Activated T-cell treated with anti-CD3 and anti-CD28 coated beads for 1 hour (primary cell): Measurements from ENCODE around the gene NOL8.

Experiments used
- DNase-seq: peaks from one replicate; pipeline ENCODE4 v3.0.0-alpha.2; 2020; ENCODE audit warnings: low read depth

Gene NOL8

GRCh38 chr9:92325269-92325990, at the start of gene NOL8, which contains the start of gene CENPP:
Gene NOL8 (minus strand): TSS chr9:92325350. CDS start chr9:92324161, 1,189 bp downstream.
Gene CENPP (plus strand): TSS chr9:92325953.
- DNase-seq: peak; percentile 71

GRCh38 chr9:92373167-92373566, 48.0 kb upstream of the NOL8 start:
- no peak for DNase-seq

- DNase-seq: no peak
Measured at GRCh38 chr9:92369075-92369474, 43.9 kb upstream of the NOL8 start.

GRCh38 chr9:92360083-92360482, 34.9 kb upstream of the NOL8 start:
- DNase-seq: no peak

DNA sequence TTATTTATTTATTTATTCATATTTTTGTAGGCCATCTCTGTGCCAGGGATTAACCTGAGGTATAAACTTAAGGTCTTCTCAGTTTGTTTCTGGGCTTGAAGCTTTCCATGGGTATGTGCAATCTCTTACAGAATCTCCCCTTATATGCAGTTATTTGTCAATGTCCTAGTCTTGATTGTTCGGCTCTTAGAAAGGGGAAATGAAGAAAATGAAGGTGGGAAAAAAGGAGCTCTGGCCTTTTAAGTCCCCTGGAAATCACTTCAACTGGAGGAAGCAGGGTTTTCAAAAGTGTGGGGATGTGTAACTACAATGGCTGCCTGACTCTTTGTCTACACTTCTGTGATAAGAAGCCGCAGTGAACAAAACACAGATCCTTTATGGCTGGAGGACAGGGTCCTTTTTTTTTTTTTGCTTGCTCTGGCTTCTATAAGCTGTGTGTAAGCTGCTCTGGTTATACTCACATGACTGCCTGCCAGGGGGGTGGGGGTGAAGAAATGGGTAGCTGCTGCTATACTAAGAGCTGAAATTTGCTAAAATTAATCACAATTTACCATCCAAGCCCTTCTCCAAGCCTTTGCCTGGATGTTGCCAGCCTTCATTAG, 34.3 kb upstream of the NOL8 start:
- no peak for DNase-seq

GRCh38 chr9:92353051-92353450, 27.9 kb upstream of the NOL8 start:
- no peak for DNase-seq

- DNase-seq: no peak
Measured at GRCh38 chr9:92350740-92351133, 25.6 kb upstream of the NOL8 start.

- no peak for DNase-seq
Measured at GRCh38 chr9:92349771-92350739, 24.9 kb upstream of the NOL8 start.

DNA sequence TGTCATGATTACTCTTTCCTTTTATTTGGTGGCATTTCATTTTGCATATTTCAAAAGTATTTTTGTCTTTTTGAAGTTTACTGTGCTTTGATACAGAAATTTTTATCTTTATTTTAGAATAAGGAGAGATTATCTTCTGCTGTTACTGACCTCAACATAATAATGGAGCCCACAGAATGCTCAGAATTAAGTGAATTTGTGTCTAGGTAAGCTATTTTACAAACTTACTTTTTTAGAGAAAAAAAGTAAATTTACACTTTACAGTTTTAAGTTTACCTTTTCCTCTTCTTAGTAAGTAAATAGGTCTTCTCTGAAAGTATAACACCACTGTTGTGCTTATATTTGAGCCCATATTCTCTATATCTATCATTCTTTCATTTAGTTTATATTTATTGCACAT, 20.4 kb upstream of the NOL8 start:
- DNase-seq: no peak

DNA sequence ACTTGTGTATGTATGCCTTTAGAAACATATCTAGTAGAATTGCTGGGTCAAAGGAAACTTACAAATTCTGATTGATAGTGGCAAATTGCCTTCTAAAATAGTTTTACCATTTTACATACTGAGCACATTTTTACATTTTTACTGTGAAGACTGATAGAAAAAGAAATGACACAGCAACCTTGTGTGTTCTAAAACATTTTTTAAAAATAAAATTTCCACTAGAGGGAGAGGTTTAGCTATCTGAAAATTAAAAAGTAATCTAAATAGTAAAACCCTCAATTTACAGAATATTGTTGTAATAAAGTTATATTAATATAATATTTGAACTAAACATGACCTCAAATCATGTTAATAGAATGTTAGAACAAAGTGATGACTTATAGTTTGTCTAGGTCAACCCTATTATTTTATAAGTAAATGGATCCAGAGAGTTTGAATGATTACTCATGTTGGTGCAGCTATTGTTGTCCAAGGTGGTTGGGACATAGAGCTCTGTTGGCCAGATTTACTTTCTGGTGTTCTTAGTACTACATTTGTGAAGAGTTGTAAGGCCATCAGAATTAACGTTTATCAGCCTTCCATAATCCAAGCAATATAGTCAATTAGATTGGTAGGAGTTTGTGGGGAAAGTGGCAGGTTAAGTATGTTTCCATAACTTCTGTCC, 17.8 kb upstream of the NOL8 start:
- no peak for DNase-seq

DNA sequence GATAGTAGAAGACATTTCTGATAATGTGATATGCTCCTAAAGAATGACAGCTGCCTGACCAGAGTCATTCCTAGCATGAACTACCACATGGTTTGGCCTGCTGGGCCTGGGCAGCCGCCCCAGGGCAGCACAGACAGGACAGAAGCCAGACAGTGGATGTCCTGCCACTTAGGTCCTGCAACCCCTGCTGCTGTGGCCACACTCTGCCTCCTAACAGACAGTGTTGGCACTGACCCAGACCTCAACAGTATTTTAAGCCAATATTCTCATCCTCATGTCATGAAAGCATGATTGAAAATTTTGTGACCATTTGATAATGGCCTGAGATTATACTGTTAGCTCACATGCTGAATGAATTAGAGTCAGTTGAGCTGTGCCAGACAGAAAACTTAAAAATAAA, 16.4 kb upstream of the NOL8 start:
- no peak for DNase-seq

- no peak for DNase-seq
Measured at GRCh38 chr9:92333282-92333634, 8.1 kb upstream of the NOL8 start.

- DNase-seq: no peak
Measured at GRCh38 chr9:92332577-92333281, 7.6 kb upstream of the NOL8 start.

DNA sequence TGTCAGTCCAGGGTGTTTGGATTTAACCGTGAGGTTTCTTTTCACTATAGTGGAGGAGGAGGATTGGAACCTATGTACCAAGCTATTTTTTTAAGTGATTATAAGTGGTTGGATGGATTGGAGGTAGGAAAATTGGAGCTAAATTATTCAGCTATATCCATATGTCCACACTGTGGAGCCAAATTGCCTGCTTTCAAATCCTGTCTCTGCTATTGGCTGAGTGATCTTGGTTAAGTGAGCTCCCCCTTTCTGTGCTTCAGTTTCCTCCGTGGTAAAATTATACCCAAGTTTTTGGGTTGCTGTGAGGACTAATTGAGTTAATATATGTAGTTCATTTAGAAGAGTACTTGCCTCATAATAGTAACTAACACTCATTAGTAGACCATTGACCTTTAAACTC, 3.1 kb upstream of the NOL8 start:
- no peak for DNase-seq

DNA sequence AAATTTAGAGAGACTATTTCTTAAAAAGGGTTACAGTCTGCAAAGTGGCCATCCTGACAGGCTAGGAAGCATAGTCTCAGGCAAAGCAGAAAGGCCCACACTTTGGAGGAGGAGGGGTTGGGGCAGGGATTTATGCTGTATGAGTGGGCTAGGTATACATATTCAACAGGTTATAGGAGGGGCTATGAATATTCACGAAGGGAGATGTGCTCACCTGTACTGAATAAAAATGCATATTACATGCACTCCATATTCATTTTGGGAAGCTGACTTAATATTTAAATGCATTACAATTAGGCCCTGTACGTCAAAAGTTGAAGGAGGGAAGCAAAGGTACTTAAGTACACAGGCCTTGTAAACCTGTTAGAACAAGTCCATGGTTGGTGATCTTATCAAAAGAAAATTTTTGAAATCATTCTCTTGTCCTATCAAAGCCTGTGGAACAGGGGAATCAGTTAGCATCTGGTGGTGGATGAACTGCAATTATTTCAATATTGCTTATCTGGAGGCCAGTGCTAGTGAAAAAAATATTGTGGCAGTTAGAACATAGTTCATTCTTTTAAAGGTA, 2.2 kb upstream of the NOL8 start:
- no peak for DNase-seq

DNA sequence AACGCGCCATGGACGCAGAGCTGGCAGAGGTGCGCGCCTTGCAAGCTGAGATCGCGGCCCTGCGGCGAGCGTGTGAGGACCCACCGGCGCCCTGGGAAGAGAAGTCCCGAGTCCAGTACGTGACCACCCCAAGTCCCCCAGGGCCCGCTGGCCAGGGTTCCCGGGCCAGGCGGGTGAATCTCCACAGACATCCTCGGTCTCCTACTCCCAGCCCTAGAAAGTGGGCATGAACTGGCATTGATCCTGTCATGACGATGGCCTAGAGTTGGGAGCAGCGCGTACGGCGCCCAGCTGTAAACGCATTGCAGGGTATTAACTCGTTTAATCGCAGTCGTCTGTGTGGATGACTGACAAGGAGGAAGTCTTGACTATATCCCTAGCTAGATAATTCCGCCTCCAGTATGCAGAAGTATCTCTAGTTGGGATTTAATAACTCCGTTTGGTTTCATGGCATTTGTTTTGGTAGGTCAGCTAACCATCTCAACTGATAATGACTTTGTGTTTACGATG, 896 bp upstream of the NOL8 start:
- no peak for DNase-seq

DNA sequence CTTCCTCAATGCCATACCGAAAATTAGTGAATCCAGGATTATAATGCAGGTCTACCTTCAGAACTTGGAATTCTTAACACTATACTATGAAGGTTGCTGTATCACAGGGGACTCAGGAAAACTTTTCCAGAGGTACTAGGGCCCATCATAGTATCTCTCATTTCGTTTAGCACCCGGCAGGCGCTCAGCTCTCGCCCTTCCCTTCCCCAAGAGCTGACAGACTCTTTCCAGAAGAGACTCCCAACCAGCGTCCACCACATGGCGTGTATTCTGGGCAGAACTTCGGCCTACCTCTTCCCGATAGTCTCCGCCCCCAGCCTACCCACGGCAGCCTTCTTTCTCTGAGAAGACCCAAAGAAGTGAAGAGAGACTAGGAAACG, 271 bp downstream of the NOL8 start:
- no peak for DNase-seq

DNA sequence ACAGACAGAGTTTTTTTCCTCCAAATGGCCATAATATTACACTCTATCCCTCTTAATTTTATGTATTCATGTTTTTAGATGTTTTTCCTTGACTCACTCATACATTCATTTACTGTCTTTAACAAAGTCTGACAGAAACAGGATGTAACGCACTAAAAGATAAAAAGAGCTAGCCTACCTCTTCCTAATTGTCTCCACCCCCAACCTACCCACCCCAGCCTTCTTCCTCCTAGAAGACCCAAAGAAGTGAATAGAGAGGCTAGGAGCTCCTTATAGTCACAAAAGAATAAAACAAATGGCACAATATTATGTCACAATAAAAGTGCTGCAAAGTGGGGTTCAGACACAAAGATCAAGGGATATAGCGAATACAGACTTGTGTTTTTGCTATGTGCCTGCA, 719 bp downstream of the NOL8 start:
- no peak for DNase-seq

DNA sequence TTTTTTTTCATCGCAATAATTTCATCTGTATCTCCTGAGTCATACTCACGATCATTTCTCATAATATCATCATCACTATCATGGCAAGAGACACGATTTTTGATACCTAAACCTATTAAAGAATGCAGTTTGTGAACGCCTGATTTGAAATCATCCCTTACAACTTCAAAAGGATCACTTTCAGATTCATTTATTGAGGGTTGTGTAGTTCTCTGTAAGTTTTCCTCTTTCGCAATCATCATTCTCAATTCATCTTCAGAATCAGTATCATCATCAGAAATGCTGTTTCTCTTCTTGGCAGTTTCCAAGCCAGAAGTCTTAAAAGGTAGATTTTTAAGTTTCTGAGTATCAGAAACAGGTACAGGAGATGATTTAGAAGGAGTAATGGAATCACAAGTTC, 9.7 kb downstream of the NOL8 start:
- no peak for DNase-seq

DNA sequence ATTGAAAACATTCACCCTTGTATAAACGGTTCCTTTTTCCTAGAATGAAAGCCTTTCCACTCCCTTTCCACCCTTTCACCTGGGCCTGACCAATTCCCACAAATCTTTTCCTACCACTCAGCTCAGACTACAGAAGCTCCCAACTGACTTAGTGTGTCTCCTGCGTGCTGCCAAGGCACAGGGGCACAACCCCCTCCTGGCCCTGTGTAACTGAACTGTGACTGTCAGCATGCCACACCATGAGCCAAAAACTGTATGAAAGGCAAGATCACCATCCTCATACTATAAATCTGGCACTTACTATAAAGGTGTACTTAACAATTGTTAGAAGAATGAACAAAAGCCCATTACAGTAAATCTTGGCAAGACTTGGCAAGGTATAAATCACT, 11.5 kb downstream of the NOL8 start:
- no peak for DNase-seq
